OCI-LY7 (cell line): ENCODE data around the gene ZDHHC14. TPM values are rescaled to one million over a fixed set of nuclear protein-coding genes. Genes with fewer than 3 reads are reported as not detected.

ENCODE experiments used
- BruUV-seq: library from RNA; stranded (reverse); fragments of 400-500 nt; replicated peaks from 2 replicates; lab custom pipeline; 2021; lab: Mats Ljungman, UMichigan
- CTCF ChIA-PET: fragments of 300-600 bp; sonication (Branson Sonifier 250); formaldehyde crosslinking; loops from one replicate; lab custom pipeline; 2022; ENCODE audit warnings: antibody characterized with exemption; ENCODE audit not compliant: unreplicated experiment; lab: Charles Lee
- POLR2A ChIA-PET: fragments of 300-600 bp; sonication (Branson Sonifier 250); formaldehyde crosslinking; loops from one replicate; lab custom pipeline; 2022; ENCODE audit warnings: antibody characterized with exemption; lab: Charles Lee
- DNase-seq: peaks from one replicate; pipeline ENCODE4 v3.0.0-alpha.2; 2015; ENCODE audit warnings: low spot score
- H2AFZ ChIP-seq: fragments of 200-600 bp; sonication (generic), shearing (Covaris generic); 2 replicates; pipeline ENCODE4 v1.6.1; 2014; ENCODE audit warnings: mild to moderate bottlenecking, antibody characterized with exemption, low read length, moderate library complexity
- H3K27ac ChIP-seq: fragments of 200-600 bp; sonication (generic); 2 replicates; pipeline ENCODE4 v1.5.1; 2014; ENCODE audit warnings: mixed run types, low read depth, mild to moderate bottlenecking, moderate library complexity, low read length, inconsistent platforms; ENCODE audit not compliant: poor library complexity, severe bottlenecking
- H3K36me3 ChIP-seq: fragments of 200-600 bp; sonication (generic); 2 replicates; pipeline ENCODE4 v1.6.1; 2014; ENCODE audit warnings: mild to moderate bottlenecking, antibody characterized with exemption, low read length, moderate library complexity, mixed read lengths; ENCODE audit not compliant: insufficient read depth
- H3K4me1 ChIP-seq: fragments of 200-600 bp; sonication (generic); 2 replicates; pipeline ENCODE4 v1.5.1; 2014; ENCODE audit warnings: mild to moderate bottlenecking, low read length; ENCODE audit not compliant: insufficient read depth, poor library complexity, severe bottlenecking
- H3K4me2 ChIP-seq: fragments of 200-600 bp; sonication (generic); 2 replicates; pipeline ENCODE4 v1.6.1; 2014; ENCODE audit warnings: mild to moderate bottlenecking, low read length
- H3K4me3 ChIP-seq: fragments of 200-600 bp; sonication (generic); 2 replicates; pipeline ENCODE4 v1.5.1; 2014; ENCODE audit warnings: mild to moderate bottlenecking, low read depth, low read length; ENCODE audit not compliant: poor library complexity, severe bottlenecking
- H3K79me2 ChIP-seq: fragments of 200-600 bp; sonication (generic); 2 replicates; pipeline ENCODE4 v1.6.1; 2016; ENCODE audit warnings: low read depth, mild to moderate bottlenecking, low read length, moderate library complexity, mixed read lengths; ENCODE audit not compliant: insufficient read depth
- H3K9me2 ChIP-seq: fragments of 200-600 bp; sonication (generic); 2 replicates; pipeline ENCODE4 v1.6.1; 2016; ENCODE audit warnings: mild to moderate bottlenecking, low read length, mixed read lengths; ENCODE audit not compliant: insufficient read depth
- H3K9me3 ChIP-seq: fragments of 200-600 bp; sonication (generic); 2 replicates; pipeline ENCODE4 v1.6.1; 2014; ENCODE audit warnings: mild to moderate bottlenecking, mixed run types, low read length, mixed read lengths
- H4K20me1 ChIP-seq: fragments of 200-600 bp; sonication (generic); 2 replicates; pipeline ENCODE4 v1.6.1; 2014; ENCODE audit warnings: mild to moderate bottlenecking, antibody characterized with exemption, low read length, moderate library complexity, mixed read lengths; ENCODE audit not compliant: insufficient read depth
- EZH2phosphoT487 ChIP-seq: fragments of 200-600 bp; sonication (generic); IDR thresholded peaks from 2 replicates; pipeline ENCODE4 v1.6.1; 2018; ENCODE audit warnings: low read depth, borderline replicate concordance, mild to moderate bottlenecking, mixed run types, antibody characterized with exemption, low read length, moderate library complexity, mixed read lengths
- intact Hi-C: fragments of 100-400 bp; cut with micrococcal nuclease; formaldehyde crosslinking; loops from one replicate; pipeline ENCODE4 v1.10.0; 2022; ENCODE audit not compliant: unreplicated experiment
- total RNA-seq, 2 experiments: library from RNA; depleted of rRNA in 1 of 2; stranded (reverse); fragments of >200 nt in 1 of 2; shearing (Covaris generic) in 1 of 2; gene quantifications; 2 replicates each; pipeline ENCODE4 v1.2.3, GENCODE V29; 2014 to 2022
- TF ChIP-seq, protein P1 (sequence below): fragments of 200-600 bp; sonication (generic); conservative IDR thresholded peaks from 2 replicates; pipeline ENCODE4 v1.5.1; 2014; ENCODE audit warnings: mild to moderate bottlenecking, antibody characterized with exemption, low read length, moderate library complexity, mixed read lengths

ZDHHC14 gene
- total RNA-seq, 2 experiments from 2014 or later = 0.69 to 3.0 TPM

DNA sequence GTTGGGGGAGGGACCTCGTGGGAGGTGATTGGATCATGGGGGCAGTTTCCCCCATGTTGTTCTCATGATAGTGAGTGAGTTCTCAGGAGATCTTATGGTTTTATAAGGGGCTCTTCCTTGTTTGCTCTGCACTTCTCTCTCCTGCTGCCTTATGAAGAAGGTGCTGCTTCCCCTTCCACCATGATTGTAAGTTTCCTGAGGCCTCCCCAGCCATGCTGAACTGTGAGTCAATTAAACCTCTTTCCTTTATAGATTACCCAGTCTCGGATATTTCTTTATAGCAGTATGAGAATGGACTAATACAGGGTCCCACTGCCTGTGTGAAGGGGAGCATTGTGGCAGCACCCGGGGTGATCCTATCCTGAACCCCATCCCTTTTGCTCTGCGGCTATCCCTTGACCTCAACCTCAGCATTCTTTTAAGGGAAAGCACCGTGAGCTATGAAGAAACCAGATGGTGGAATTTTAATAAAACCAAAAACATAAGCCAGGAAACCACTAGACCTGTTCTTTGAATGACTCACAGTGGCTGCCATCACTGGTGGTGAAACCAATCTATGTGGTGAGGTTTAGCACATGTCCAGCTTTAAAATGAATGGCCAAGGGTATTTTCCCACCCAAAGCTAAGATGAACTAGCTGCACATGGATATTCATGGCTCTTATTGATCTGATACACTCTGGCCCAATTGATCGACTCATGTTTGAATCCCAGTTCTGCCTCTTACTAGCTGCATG is 62.2 kb downstream of the ZDHHC14 start:
- CTCF ChIA-PET = no interaction called here
- Histone ChIP-seq H3K36me3 (no peaks in the 10 kb centered on the region), H3K9me3 (no peaks in the 10 kb centered on the region), H3K4me1 (no peaks in the 10 kb centered on the region), H3K27ac (no peak overlapping the region), H3K4me2 (no peak overlapping the region), H2AFZ (no peak overlapping the region), H3K79me2 (no peaks in the 10 kb centered on the region), H3K9me2 (no peaks in the 10 kb centered on the region), H3K4me3 (no peak overlapping the region), H4K20me1 (no peaks in the 10 kb centered on the region)
- no TSS peak for BruUV-seq
- POLR2A ChIA-PET = interaction anchor here (0.5 kb wide), 1 partner anchor 1374 kb away, joined by 3 read pairs; no protein-coding TSS in a partner anchor
- TF ChIP-seq, protein P1, sequence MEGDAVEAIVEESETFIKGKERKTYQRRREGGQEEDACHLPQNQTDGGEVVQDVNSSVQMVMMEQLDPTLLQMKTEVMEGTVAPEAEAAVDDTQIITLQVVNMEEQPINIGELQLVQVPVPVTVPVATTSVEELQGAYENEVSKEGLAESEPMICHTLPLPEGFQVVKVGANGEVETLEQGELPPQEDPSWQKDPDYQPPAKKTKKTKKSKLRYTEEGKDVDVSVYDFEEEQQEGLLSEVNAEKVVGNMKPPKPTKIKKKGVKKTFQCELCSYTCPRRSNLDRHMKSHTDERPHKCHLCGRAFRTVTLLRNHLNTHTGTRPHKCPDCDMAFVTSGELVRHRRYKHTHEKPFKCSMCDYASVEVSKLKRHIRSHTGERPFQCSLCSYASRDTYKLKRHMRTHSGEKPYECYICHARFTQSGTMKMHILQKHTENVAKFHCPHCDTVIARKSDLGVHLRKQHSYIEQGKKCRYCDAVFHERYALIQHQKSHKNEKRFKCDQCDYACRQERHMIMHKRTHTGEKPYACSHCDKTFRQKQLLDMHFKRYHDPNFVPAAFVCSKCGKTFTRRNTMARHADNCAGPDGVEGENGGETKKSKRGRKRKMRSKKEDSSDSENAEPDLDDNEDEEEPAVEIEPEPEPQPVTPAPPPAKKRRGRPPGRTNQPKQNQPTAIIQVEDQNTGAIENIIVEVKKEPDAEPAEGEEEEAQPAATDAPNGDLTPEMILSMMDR = no peak
- no peak for TF ChIP-seq EZH2phosphoT487
- DNase-seq = no peak
- intact Hi-C loops = no loop called here

DNA sequence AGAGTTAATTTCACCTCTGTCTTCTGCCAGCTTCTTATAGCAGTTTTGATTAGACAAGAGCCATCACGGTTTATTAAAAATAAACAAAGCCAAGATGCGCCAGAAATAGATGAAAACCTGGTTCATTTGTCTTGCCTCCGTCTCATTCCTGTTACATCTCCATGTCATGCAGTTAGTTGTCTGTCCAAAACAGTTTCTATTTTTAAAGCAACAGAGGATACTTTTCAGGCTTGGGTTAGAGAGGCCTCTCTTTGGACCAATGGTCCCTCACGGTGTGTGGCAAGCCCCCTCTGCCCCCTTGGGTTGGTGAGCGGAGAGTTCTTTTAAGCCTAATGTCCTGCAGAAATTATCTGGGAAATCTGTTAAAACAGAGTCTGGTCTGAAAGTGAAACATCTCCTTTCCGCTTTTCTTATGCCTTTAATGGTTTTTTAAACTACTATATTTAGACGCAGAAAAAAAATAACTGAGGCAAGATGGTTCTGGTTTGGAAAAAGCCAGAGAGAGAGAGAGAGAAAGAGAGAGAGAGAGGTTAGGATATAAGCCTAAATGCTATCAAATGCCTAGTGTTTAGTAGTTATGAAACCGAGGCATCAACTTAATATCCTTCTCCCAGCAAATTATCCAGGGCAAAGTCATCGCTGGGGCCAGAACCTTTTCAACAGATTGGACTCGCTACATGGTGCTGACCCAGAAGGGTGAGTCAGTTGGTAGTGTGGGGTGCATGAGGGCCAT is 64.5 kb downstream of the ZDHHC14 start:
- Histone ChIP-seq H3K4me1 (no peaks in the 10 kb centered on the region), H4K20me1 (no peaks in the 10 kb centered on the region), H3K9me2 (no peaks in the 10 kb centered on the region), H3K4me2 (no peak overlapping the region), H3K36me3 (no peaks in the 10 kb centered on the region), H3K79me2 (no peaks in the 10 kb centered on the region), H2AFZ (no peak overlapping the region), H3K4me3 (no peak overlapping the region), H3K27ac (no peak overlapping the region), H3K9me3 (no peaks in the 10 kb centered on the region)
- BruUV-seq = no TSS peak
- intact Hi-C loops = no loop called here
- CTCF ChIA-PET = interaction anchor here (0.6 kb wide), 1 partner anchor 86 kb away, joined by 4 read pairs; no protein-coding TSS in a partner anchor
- POLR2A ChIA-PET = no interaction called here
- DNase-seq = no peak
- TF ChIP-seq, protein P1 = no peak
- no peak for TF ChIP-seq EZH2phosphoT487

DNA sequence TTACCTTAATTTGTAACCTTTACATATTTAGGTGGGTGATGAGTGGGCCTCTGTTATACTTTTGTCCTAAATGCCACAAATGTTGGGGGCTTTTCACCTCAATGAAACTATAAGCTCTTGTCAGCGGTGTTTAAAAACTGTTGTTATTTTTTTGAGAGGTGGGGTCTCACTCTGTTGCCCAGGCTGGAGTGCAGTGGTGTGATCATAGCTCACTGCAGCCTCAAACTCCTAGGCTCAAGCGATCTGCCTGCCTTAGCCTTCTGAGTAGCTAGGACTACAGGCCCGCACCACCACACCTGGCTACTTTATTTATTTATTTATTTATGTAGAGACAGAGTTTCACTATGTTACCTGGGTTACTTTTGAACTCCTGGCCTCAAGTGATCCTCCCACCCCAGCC is 66.7 kb downstream of the ZDHHC14 start:
- H3K4me2 ChIP-seq = no peak overlapping the region
- no peak overlapping the region for H2AFZ ChIP-seq
- H3K79me2 ChIP-seq = no peaks in the 10 kb centered on the region
- H3K9me2 ChIP-seq = no peaks in the 10 kb centered on the region
- intact Hi-C loops = no loop called here
- no peaks in the 10 kb centered on the region for H3K9me3 ChIP-seq
- CTCF ChIA-PET = no interaction called here
- H3K4me1 ChIP-seq = no peaks in the 10 kb centered on the region
- no peaks in the 10 kb centered on the region for H3K36me3 ChIP-seq
- POLR2A ChIA-PET = no interaction called here
- H3K4me3 ChIP-seq = no peak overlapping the region
- no peak for DNase-seq
- no peak overlapping the region for H3K27ac ChIP-seq
- TF ChIP-seq, protein P1 = no peak
- TF ChIP-seq EZH2phosphoT487 = no peak
- BruUV-seq = no TSS peak
- H4K20me1 ChIP-seq = no peaks in the 10 kb centered on the region
